ENCODE measurements around the gene MBOAT2.

MBOAT2 gene

DNA sequence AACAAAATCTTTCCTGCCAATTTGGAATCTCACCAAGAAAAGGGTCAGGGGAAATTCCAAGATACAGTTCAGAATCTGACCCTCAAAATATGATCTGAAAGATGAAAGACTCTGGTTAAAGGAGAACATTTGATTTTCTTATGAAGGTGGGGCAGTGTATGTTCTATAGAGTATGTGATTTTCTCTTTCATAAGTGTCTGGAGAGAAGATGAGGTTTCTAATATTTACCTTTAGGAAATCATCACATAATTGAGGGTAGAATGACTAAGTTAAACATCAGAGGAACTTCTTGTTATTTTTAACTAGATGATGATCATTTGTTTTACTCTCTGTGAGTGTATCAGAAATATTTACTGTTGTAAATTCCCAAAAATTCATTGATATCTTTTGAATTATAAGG, 27.8 kb upstream of the MBOAT2 start:
- H3K79me2 ChIP-seq (ENCODE audit: insufficient read depth, low read length): no peaks in the 10 kb centered on the region

GRCh38 chr2:9030841-9031240, 27.4 kb upstream of the MBOAT2 start:
- Histone ChIP-seq H3K4me1 (ENCODE audit: insufficient read depth, low read length) (peaks cover 32% of the 10 kb centered on the region), H3K4me2 (ENCODE audit: insufficient read depth, low read length) (no peak overlapping the region), H2AFZ (ENCODE audit: low read depth, low read length) (no peak overlapping the region), H4K20me1 (ENCODE audit: insufficient read depth, low read length) (no peaks in the 10 kb centered on the region), H3K27ac (ENCODE audit: low read length) (no peak overlapping the region), H3K9me3 (ENCODE audit: insufficient read depth, low read length, severe bottlenecking) (no peaks in the 10 kb centered on the region), H3K79me2 (ENCODE audit: insufficient read depth, low read length) (no peaks in the 10 kb centered on the region), H3K27me3 (ENCODE audit: insufficient read depth, low read length, poor library complexity) (no peaks in the 10 kb centered on the region), H3K4me3 (ENCODE audit: low read depth in 1 of 2, low read length in 2 of 2) (no peak overlapping the region), H3K36me3 (ENCODE audit: insufficient read depth, low read length) (no peaks in the 10 kb centered on the region), H3K9ac (ENCODE audit: low read depth, low read length) (no peak overlapping the region)
- ATAC-seq (ENCODE audit: insufficient read depth, low read depth) (no peak), DNase-seq (no peak)
- no peak for TF ChIP-seq EZH2 (IDR thresholded peaks at IDR 0.05; ENCODE audit: borderline replicate concordance, low read depth, low read length, severe bottlenecking)
- TF ChIP-seq CTCF (IDR thresholded peaks at IDR 0.05; ENCODE audit: borderline replicate concordance, extremely low read depth, low read length, poor library complexity, severe bottlenecking): no peak

More for the DNA sequence above, 27.8 kb upstream of the MBOAT2 start:
- H3K36me3 ChIP-seq (ENCODE audit: insufficient read depth, low read length): no peaks in the 10 kb centered on the region
- no peaks in the 10 kb centered on the region for H3K27me3 ChIP-seq (ENCODE audit: insufficient read depth, low read length, poor library complexity)
- peaks cover 32% of the 10 kb centered on the region for H3K4me1 ChIP-seq (ENCODE audit: insufficient read depth, low read length)
- H2AFZ ChIP-seq (ENCODE audit: low read depth, low read length): no peak overlapping the region
- H4K20me1 ChIP-seq (ENCODE audit: insufficient read depth, low read length): no peaks in the 10 kb centered on the region
- H3K9me3 ChIP-seq (ENCODE audit: insufficient read depth, low read length, severe bottlenecking): no peaks in the 10 kb centered on the region
- TF ChIP-seq EZH2 (IDR thresholded peaks at IDR 0.05; ENCODE audit: borderline replicate concordance, low read depth, low read length, severe bottlenecking) (no peak), CTCF (IDR thresholded peaks at IDR 0.05; ENCODE audit: borderline replicate concordance, extremely low read depth, low read length, poor library complexity, severe bottlenecking) (no peak)
- no peak overlapping the region for H3K9ac ChIP-seq (ENCODE audit: low read depth, low read length)
- no peak overlapping the region for H3K4me3 ChIP-seq (ENCODE audit: low read depth in 1 of 2, low read length in 2 of 2)
- H3K4me2 ChIP-seq (ENCODE audit: insufficient read depth, low read length): no peak overlapping the region
- ATAC-seq (ENCODE audit: insufficient read depth, low read depth) (no peak), DNase-seq (no peak)
- no peak overlapping the region for H3K27ac ChIP-seq (ENCODE audit: low read length)

- H2AFZ ChIP-seq (ENCODE audit: low read depth, low read length): no peak overlapping the region
- TF ChIP-seq EZH2 (IDR thresholded peaks at IDR 0.05; ENCODE audit: borderline replicate concordance, low read depth, low read length, severe bottlenecking): no peak
- no peak for TF ChIP-seq CTCF (IDR thresholded peaks at IDR 0.05; ENCODE audit: borderline replicate concordance, extremely low read depth, low read length, poor library complexity, severe bottlenecking)
- no peak for DNase-seq
- H3K27ac ChIP-seq (ENCODE audit: low read length): no peak overlapping the region
- no peaks in the 10 kb centered on the region for H3K27me3 ChIP-seq (ENCODE audit: insufficient read depth, low read length, poor library complexity)
- H3K9ac ChIP-seq (ENCODE audit: low read depth, low read length): no peak overlapping the region
- no peak overlapping the region for H3K4me3 ChIP-seq (ENCODE audit: low read depth in 1 of 2, low read length in 2 of 2)
- peaks cover 32% of the 10 kb centered on the region for H3K4me1 ChIP-seq (ENCODE audit: insufficient read depth, low read length)
- H4K20me1 ChIP-seq (ENCODE audit: insufficient read depth, low read length): no peaks in the 10 kb centered on the region
- no peaks in the 10 kb centered on the region for H3K9me3 ChIP-seq (ENCODE audit: insufficient read depth, low read length, severe bottlenecking)
- H3K36me3 ChIP-seq (ENCODE audit: insufficient read depth, low read length): no peaks in the 10 kb centered on the region
- no peaks in the 10 kb centered on the region for H3K79me2 ChIP-seq (ENCODE audit: insufficient read depth, low read length)
- no peak overlapping the region for H3K4me2 ChIP-seq (ENCODE audit: insufficient read depth, low read length)
- ATAC-seq (ENCODE audit: insufficient read depth, low read depth): no peak
These were observed 26.7 kb upstream of the MBOAT2 start for GRCh38 chr2:9030190-9030589.

DNA sequence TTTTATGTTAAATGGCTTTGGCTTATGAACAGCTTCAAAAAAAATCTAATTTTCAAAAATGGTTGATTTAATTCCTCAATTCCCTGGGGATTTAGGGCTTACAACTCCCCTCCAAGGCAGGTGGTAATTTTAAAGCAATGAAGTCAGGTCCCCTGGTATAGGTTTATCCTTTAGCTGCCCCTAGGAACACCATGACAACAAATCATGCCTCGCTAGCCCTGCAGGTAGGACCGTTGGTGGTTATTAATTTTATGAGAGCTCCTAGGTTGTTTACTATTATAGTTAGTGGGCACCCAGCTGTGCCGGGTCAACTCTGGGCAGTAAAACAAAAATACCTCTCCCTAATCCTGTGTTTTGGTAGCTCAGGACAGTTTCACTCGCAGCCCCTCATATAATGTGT, 26.2 kb upstream of the MBOAT2 start:
- no peak overlapping the region for H2AFZ ChIP-seq (ENCODE audit: low read depth, low read length)
- no peak overlapping the region for H3K4me3 ChIP-seq (ENCODE audit: low read depth in 1 of 2, low read length in 2 of 2)
- H3K36me3 ChIP-seq (ENCODE audit: insufficient read depth, low read length): no peaks in the 10 kb centered on the region
- DNase-seq: no peak
- TF ChIP-seq EZH2 (IDR thresholded peaks at IDR 0.05; ENCODE audit: borderline replicate concordance, low read depth, low read length, severe bottlenecking): no peak
- no peak for TF ChIP-seq CTCF (IDR thresholded peaks at IDR 0.05; ENCODE audit: borderline replicate concordance, extremely low read depth, low read length, poor library complexity, severe bottlenecking)
- no peak for ATAC-seq (ENCODE audit: insufficient read depth, low read depth)
- H3K4me2 ChIP-seq (ENCODE audit: insufficient read depth, low read length): no peak overlapping the region
- H4K20me1 ChIP-seq (ENCODE audit: insufficient read depth, low read length): no peaks in the 10 kb centered on the region
- no peak overlapping the region for H3K27ac ChIP-seq (ENCODE audit: low read length)
- H3K4me1 ChIP-seq (ENCODE audit: insufficient read depth, low read length): peaks cover 29% of the 10 kb centered on the region
- H3K27me3 ChIP-seq (ENCODE audit: insufficient read depth, low read length, poor library complexity): no peaks in the 10 kb centered on the region
- no peaks in the 10 kb centered on the region for H3K79me2 ChIP-seq (ENCODE audit: insufficient read depth, low read length)
- H3K9me3 ChIP-seq (ENCODE audit: insufficient read depth, low read length, severe bottlenecking): no peaks in the 10 kb centered on the region
- H3K9ac ChIP-seq (ENCODE audit: low read depth, low read length): no peak overlapping the region
